Measurements from ENCODE around the gene WWOX.

- TF ChIP-seq REL (CRISPR knock-in tag; conservative IDR thresholded peaks at IDR 0.05): no peak
- TF ChIP-seq, protein P1, sequence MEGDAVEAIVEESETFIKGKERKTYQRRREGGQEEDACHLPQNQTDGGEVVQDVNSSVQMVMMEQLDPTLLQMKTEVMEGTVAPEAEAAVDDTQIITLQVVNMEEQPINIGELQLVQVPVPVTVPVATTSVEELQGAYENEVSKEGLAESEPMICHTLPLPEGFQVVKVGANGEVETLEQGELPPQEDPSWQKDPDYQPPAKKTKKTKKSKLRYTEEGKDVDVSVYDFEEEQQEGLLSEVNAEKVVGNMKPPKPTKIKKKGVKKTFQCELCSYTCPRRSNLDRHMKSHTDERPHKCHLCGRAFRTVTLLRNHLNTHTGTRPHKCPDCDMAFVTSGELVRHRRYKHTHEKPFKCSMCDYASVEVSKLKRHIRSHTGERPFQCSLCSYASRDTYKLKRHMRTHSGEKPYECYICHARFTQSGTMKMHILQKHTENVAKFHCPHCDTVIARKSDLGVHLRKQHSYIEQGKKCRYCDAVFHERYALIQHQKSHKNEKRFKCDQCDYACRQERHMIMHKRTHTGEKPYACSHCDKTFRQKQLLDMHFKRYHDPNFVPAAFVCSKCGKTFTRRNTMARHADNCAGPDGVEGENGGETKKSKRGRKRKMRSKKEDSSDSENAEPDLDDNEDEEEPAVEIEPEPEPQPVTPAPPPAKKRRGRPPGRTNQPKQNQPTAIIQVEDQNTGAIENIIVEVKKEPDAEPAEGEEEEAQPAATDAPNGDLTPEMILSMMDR (CRISPR knock-in tag; IDR thresholded peaks at IDR 0.05): no peak
- TF ChIP-seq NFYB (CRISPR knock-in tag; IDR thresholded peaks at IDR 0.05): no peak
- no peak for TF ChIP-seq NR2F1 (CRISPR knock-in tag; IDR thresholded peaks at IDR 0.05)
- TF ChIP-seq XRCC5 (optimal IDR thresholded peaks at IDR 0.05; ENCODE audit: low read length): no peak
- no peak for TF ChIP-seq ZSCAN30 (CRISPR knock-in tag; IDR thresholded peaks at IDR 0.05)
- TF ChIP-seq POLR2A (IDR thresholded peaks at IDR 0.05; ENCODE audit: insufficient read depth in 1 of 2, low read depth in 2 of 2, low read length in 2 of 2): no peak
- TF ChIP-seq BATF2 (CRISPR knock-in tag; IDR thresholded peaks at IDR 0.05): no peak
- TF ChIP-seq ZNF629 (CRISPR knock-in tag; conservative IDR thresholded peaks at IDR 0.05): no peak
- TF ChIP-seq, protein P2, sequence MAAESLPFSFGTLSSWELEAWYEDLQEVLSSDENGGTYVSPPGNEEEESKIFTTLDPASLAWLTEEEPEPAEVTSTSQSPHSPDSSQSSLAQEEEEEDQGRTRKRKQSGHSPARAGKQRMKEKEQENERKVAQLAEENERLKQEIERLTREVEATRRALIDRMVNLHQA (CRISPR knock-in tag; IDR thresholded peaks at IDR 0.05): no peak
- no peak for TF ChIP-seq ZFP1 (CRISPR knock-in tag; IDR thresholded peaks at IDR 0.05)
- TF ChIP-seq RAD21 (CRISPR knock-in tag; IDR thresholded peaks at IDR 0.05): no peak
- no peak for TF ChIP-seq MTA3 (CRISPR knock-in tag; IDR thresholded peaks at IDR 0.05)
- TF ChIP-seq, protein P3, sequence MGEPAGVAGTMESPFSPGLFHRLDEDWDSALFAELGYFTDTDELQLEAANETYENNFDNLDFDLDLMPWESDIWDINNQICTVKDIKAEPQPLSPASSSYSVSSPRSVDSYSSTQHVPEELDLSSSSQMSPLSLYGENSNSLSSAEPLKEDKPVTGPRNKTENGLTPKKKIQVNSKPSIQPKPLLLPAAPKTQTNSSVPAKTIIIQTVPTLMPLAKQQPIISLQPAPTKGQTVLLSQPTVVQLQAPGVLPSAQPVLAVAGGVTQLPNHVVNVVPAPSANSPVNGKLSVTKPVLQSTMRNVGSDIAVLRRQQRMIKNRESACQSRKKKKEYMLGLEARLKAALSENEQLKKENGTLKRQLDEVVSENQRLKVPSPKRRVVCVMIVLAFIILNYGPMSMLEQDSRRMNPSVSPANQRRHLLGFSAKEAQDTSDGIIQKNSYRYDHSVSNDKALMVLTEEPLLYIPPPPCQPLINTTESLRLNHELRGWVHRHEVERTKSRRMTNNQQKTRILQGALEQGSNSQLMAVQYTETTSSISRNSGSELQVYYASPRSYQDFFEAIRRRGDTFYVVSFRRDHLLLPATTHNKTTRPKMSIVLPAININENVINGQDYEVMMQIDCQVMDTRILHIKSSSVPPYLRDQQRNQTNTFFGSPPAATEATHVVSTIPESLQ (CRISPR knock-in tag; conservative IDR thresholded peaks at IDR 0.05): no peak
These were observed 789.9 kb downstream of the WWOX start for GRCh38 chr16:78889346-78889745.
